GM12878 (cell line): ENCODE measurements around the gene SLC12A7. TPM values are rescaled to one million over a fixed set of nuclear protein-coding genes. Genes with fewer than 3 reads are reported as not detected.

ENCODE experiments used
- ATAC-seq: fragments of 200-7000 bp; cut with Tn5 transposase; 3 replicates; pipeline ENCODE4 v1.9.1; 2020; ENCODE audit warnings: mild to moderate bottlenecking, moderate library complexity
- BruUV-seq: library from RNA; stranded (reverse); fragments of 400-500 nt; replicated peaks from 2 replicates; lab custom pipeline; 2021; lab: Mats Ljungman, UMichigan
- CTCF ChIA-PET: fragments of 300-600 bp; sonication (Branson Sonifier 250); formaldehyde crosslinking; extraction: SDS; loops from one replicate; lab custom pipeline; 2021; ENCODE audit warnings: inconsistent platforms; lab: Yijun Ruan, JAX
- POLR2A ChIA-PET: fragments of 350-600 bp; formaldehyde crosslinking; extraction: SDS; loops from one replicate; lab custom pipeline; 2021; ENCODE audit warnings: inconsistent platforms; lab: Charles Lee
- RAD21 ChIA-PET: fragments of 300-600 bp; sonication (Branson Sonifier 250); formaldehyde crosslinking; loops from one replicate; lab custom pipeline; 2023; ENCODE audit warnings: antibody characterized with exemption; ENCODE audit not compliant: unreplicated experiment; lab: Charles Lee
- SMC1A ChIA-PET: fragments of 300-600 bp; sonication (Branson Sonifier 250); formaldehyde crosslinking; loops from one replicate; lab custom pipeline; 2023; ENCODE audit not compliant: unreplicated experiment, uncharacterized antibody; lab: Charles Lee
- DNase-seq: peaks from one replicate; pipeline ENCODE4 v3.0.0-alpha.2; 2011; ENCODE audit warnings: low read depth, low spot score
- FAIRE-seq: peaks from 3 replicates; lab custom pipeline; 2011; peaks lifted over from hg19 to GRCh38; lab: Jason Lieb, UNC
- H2AFZ ChIP-seq: 2 replicates; pipeline ENCODE4 v1.6.0; 2011; ENCODE audit warnings: low read depth, low read length, control low read depth; ENCODE audit not compliant: control insufficient read depth
- H3K27ac ChIP-seq: 2 replicates; pipeline ENCODE4 v1.5.1; 2011; ENCODE audit warnings: control low read depth; ENCODE audit not compliant: control insufficient read depth, insufficient read depth
- H3K27me3 ChIP-seq, 2 experiments: replicated peaks in 1 of 2; 2 replicates each; pipeline versions ENCODE4 v1.6.0 to v1.6.1; 2011; ENCODE audit warnings: low read length in 1 of 2; ENCODE audit not compliant: control insufficient read depth in 2 of 2, insufficient read depth in 2 of 2
- H3K36me3 ChIP-seq, 2 experiments: 2 replicates each; pipeline ENCODE4 v1.5.1; 2011; ENCODE audit warnings: low read length in 1 of 2; ENCODE audit not compliant: control insufficient read depth in 2 of 2, insufficient read depth in 2 of 2
- H3K4me1 ChIP-seq: 2 replicates; pipeline ENCODE4 v1.6.1; 2011; ENCODE audit warnings: mild to moderate bottlenecking, low read length, moderate library complexity, mixed read lengths; ENCODE audit not compliant: control insufficient read depth, insufficient read depth
- H3K4me2 ChIP-seq: 2 replicates; pipeline ENCODE4 v1.6.0; 2011; ENCODE audit warnings: control low read depth; ENCODE audit not compliant: control insufficient read depth, insufficient read depth
- H3K4me3 ChIP-seq: fragments of 200-600 bp; sonication (generic); 2 replicates; pipeline ENCODE4 v1.5.1; 2016
- H3K79me2 ChIP-seq: 2 replicates; pipeline ENCODE4 v1.6.0; 2011; ENCODE audit warnings: low read length; ENCODE audit not compliant: control insufficient read depth, insufficient read depth
- H3K9ac ChIP-seq: 2 replicates; pipeline ENCODE4 v1.8.0; 2011; ENCODE audit warnings: low read length, control low read depth, mixed read lengths; ENCODE audit not compliant: control insufficient read depth, insufficient read depth
- H3K9me3 ChIP-seq: replicated peaks from 3 replicates; pipeline ENCODE4 v1.5.1; 2011; ENCODE audit warnings: mild to moderate bottlenecking, low read length; ENCODE audit not compliant: control insufficient read depth, insufficient read depth
- H4K20me1 ChIP-seq: 2 replicates; pipeline ENCODE4 v1.6.0; 2011; ENCODE audit not compliant: control insufficient read depth, insufficient read depth
- BCL3 ChIP-seq: IDR thresholded peaks from 2 replicates; pipeline ENCODE4 v1.6.1; 2011; ENCODE audit warnings: borderline replicate concordance, low read depth, mild to moderate bottlenecking, moderate library complexity, low read length; ENCODE audit not compliant: insufficient read depth, poor library complexity, severe bottlenecking
- BHLHE40 ChIP-seq, 2 experiments: fragments of 450-650 bp in 1 of 2; IDR thresholded peaks; 2 replicates each; pipeline ENCODE4 v1.6.1; 2011 to 2017; ENCODE audit warnings: low read depth in 2 of 2, borderline replicate concordance in 1 of 2, improper control_type of control experiment in 1 of 2, low read length in 1 of 2, mild to moderate bottlenecking in 1 of 2
- CHD1 ChIP-seq: IDR thresholded peaks from 2 replicates; pipeline ENCODE4 v1.6.1; 2012; ENCODE audit warnings: low read depth, low read length, improper control_type of control experiment
- FOXK2 ChIP-seq: fragments of 450-650 bp; IDR thresholded peaks from 2 replicates; pipeline ENCODE4 v1.6.1; 2017; ENCODE audit warnings: mild to moderate bottlenecking, moderate library complexity
- HDAC6 ChIP-seq: fragments of 200-600 bp; sonication (generic); IDR thresholded peaks from one replicate; pipeline ENCODE4 v1.8.0; 2017; ENCODE audit warnings: antibody characterized with exemption; ENCODE audit not compliant: unreplicated experiment
- NFXL1 ChIP-seq: fragments of 450-650 bp; IDR thresholded peaks from 2 replicates; pipeline ENCODE4 v1.6.1; 2017; ENCODE audit warnings: antibody characterized with exemption, mild to moderate bottlenecking, borderline replicate concordance
- REST ChIP-seq: IDR thresholded peaks from 2 replicates; pipeline ENCODE4 v1.6.1; 2012; ENCODE audit warnings: mild to moderate bottlenecking, low read depth, low read length
- SUPT20H ChIP-seq: IDR thresholded peaks from 2 replicates; pipeline ENCODE4 v1.6.1; 2011; ENCODE audit warnings: low read depth, mild to moderate bottlenecking, low read length, moderate library complexity, borderline replicate concordance; ENCODE audit not compliant: control insufficient read depth
- WGBS: methylation state at CpG from one replicate; pipeline ENCODE4 v1.1.6; 2016; ENCODE audit warnings: low lambda C conversion rate; ENCODE audit not compliant: insufficient replicate concordance, insufficient coverage; ENCODE audit errors: missing lambda C conversion rate; 5-methylcytosine and 5-hydroxymethylcytosine counted together
- in situ Hi-C: fragments of 300-500 bp; cut with MboI; formaldehyde crosslinking; loops from 9 replicates; pipeline ENCODE4 v1.14.3; 2018; ENCODE audit warnings: mixed read lengths
- intact Hi-C: fragments of 100-400 bp; cut with micrococcal nuclease; formaldehyde crosslinking; loops from one replicate; pipeline ENCODE4 v1.14.2; 2022; ENCODE audit not compliant: unreplicated experiment
- polyA plus RNA-seq, 11 experiments: library from polyadenylated mRNA; depleted of rRNA in 4 of 11; unstranded in 6 of 11; stranded (reverse) in 5 of 11; fragments of >200 nt; fragmentation: Nextera tagmentation in 4 of 11; fragmentation: Illumina TruSeq in 1 of 11; extraction: Ambion mirVana in 4 of 11; extraction: Trizol in 1 of 11; gene quantifications; 1 replicate in 1 of 11; 2 replicates in 10 of 11; pipeline versions ENCODE4 v1.2.1 to v1.2.3, GENCODE V29; 2011 to 2016; ENCODE audit warnings: inconsistent platforms in 2 of 11, missing spikeins in 2 of 11, low read depth in 1 of 11
- total RNA-seq, 4 experiments: library from RNA; depleted of rRNA in 3 of 4; stranded (reverse); fragments of >200 nt in 3 of 4; fragmentation: Illumina TruSeq in 1 of 4; extraction: Trizol in 1 of 4; gene quantifications; 2 replicates each; pipeline versions ENCODE4 v1.2.1 to v1.2.3, GENCODE V29; 2013 to 2021

Gene SLC12A7
- total and polyA plus RNA-seq, 10 of the 15 experiments (the other 5 are each of a cell fraction or from before 2014, with no cell fraction given): 0.10 to 10.0 (median 2.9) TPM

DNA sequence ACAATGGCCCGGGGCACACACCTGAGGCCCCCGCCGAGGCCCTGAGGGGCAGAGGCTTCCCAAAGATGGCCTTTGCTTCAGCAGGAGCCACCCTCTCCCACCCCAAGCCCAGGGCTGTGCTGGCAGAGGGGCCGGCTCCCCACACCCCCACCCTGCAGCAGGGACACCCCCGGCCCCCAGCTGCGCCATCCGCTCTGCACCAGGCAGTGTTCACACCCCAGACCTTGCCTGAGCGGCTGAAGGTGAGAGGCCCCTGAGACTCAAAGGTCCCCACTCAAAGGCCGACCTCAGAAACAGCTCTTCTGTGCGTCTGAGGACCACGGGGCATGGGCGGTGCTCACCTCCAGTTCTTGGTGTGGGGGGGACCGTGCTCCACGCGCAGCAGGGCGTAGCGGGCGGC, 37.6 kb downstream of the SLC12A7 start:
- Histone ChIP-seq H3K79me2 (no peaks in the 10 kb centered on the region), H3K27me3 (no peaks in the 10 kb centered on the region), H3K9me3 (no peaks in the 10 kb centered on the region), H3K4me3 (no peak overlapping the region), H2AFZ (no peak overlapping the region), H3K4me1 (no peaks in the 10 kb centered on the region), H4K20me1 (no peaks in the 10 kb centered on the region), H3K27ac (no peak overlapping the region), H3K36me3 (no peaks in the 10 kb centered on the region), H3K4me2 (no peak overlapping the region), H3K9ac (no peak overlapping the region)
- DNase-seq (no peak), FAIRE-seq (no peak), ATAC-seq (no peak)
- in situ Hi-C loops (no loop called here), intact Hi-C loops (no loop called here)
- WGBS: 58% methylated on average over 14 of the region's 18 CpGs
- BruUV-seq: no TSS peak
- SMC1A ChIA-PET: no interaction called here
- POLR2A ChIA-PET: no interaction called here
- CTCF ChIA-PET: no interaction called here
- TF ChIP-seq NFXL1 (no peak), REST (no peak), BCL3 (no peak), CHD1 (no peak), BHLHE40 (IDR thresholded peaks at IDR 0.05; ENCODE audit: borderline replicate concordance in 1 of 2, low read depth in 2 of 2, low read length in 1 of 2) (no peak), FOXK2 (no peak), HDAC6 (no peak), SUPT20H (no peak)
- RAD21 ChIA-PET: no interaction called here
